ENCODE data around the gene INTS6.

Gene INTS6

GRCh38 chr13:51457086-51457815 lies 4.4 kb upstream of the INTS6 start:
- DNase-seq (ENCODE audit: extremely low read depth in 1 of 2, low read depth in 1 of 2) = no peak

- DNase-seq (ENCODE audit: extremely low read depth in 1 of 2, low read depth in 1 of 2) = no peak
Observed at GRCh38 chr13:51456510-51456909, 3.7 kb upstream of the INTS6 start.

- DNase-seq (ENCODE audit: extremely low read depth in 1 of 2, low read depth in 1 of 2) = no peak
Observed at GRCh38 chr13:51455532-51455931, 2.7 kb upstream of the INTS6 start.

GRCh38 chr13:51453959-51454703 lies 1.3 kb upstream of the INTS6 start:
- DNase-seq (ENCODE audit: extremely low read depth in 1 of 2, low read depth in 1 of 2) = peak in 1 of 2 donors; percentile 34

GRCh38 chr13:51453207-51453958 lies 547 bp upstream of the INTS6 start:
- DNase-seq (ENCODE audit: extremely low read depth in 1 of 2, low read depth in 1 of 2) = peak; percentile 58 to 64

GRCh38 chr13:51451467-51452360 lies 1.1 kb downstream of the INTS6 start:
- peak; percentile 58 to 65 for DNase-seq (ENCODE audit: extremely low read depth in 1 of 2, low read depth in 1 of 2)

- no peak for DNase-seq (ENCODE audit: extremely low read depth in 1 of 2, low read depth in 1 of 2)
Observed at GRCh38 chr13:51451134-51451466, 1.7 kb downstream of the INTS6 start.

- no peak for DNase-seq (ENCODE audit: extremely low read depth in 1 of 2, low read depth in 1 of 2)
Observed at GRCh38 chr13:51449018-51449417, 3.8 kb downstream of the INTS6 start.

GRCh38 chr13:51444922-51445321 lies 7.9 kb downstream of the INTS6 start:
- DNase-seq (ENCODE audit: extremely low read depth in 1 of 2, low read depth in 1 of 2) = no peak

GRCh38 chr13:51440381-51440780 lies 12.5 kb downstream of the INTS6 start:
- DNase-seq (ENCODE audit: extremely low read depth in 1 of 2, low read depth in 1 of 2) = no peak

- no peak for DNase-seq (ENCODE audit: extremely low read depth in 1 of 2, low read depth in 1 of 2)
Observed at GRCh38 chr13:51437550-51438127, 15.2 kb downstream of the INTS6 start.

- DNase-seq (ENCODE audit: extremely low read depth in 1 of 2, low read depth in 1 of 2) = no peak
Observed at GRCh38 chr13:51435002-51435578, 17.7 kb downstream of the INTS6 start.

GRCh38 chr13:51432576-51432975 lies 20.3 kb downstream of the INTS6 start:
- no peak for DNase-seq (ENCODE audit: extremely low read depth in 1 of 2, low read depth in 1 of 2)

- no peak for DNase-seq (ENCODE audit: extremely low read depth in 1 of 2, low read depth in 1 of 2)
Observed at GRCh38 chr13:51426982-51427381, 25.9 kb downstream of the INTS6 start.

- no peak for DNase-seq (ENCODE audit: extremely low read depth in 1 of 2, low read depth in 1 of 2)
Observed at GRCh38 chr13:51425410-51426042, 27.3 kb downstream of the INTS6 start.

- DNase-seq (ENCODE audit: extremely low read depth in 1 of 2, low read depth in 1 of 2) = no peak
Observed at GRCh38 chr13:51423766-51424165, 29.1 kb downstream of the INTS6 start.

GRCh38 chr13:51422484-51422883 lies 30.4 kb downstream of the INTS6 start:
- no peak for DNase-seq (ENCODE audit: extremely low read depth in 1 of 2, low read depth in 1 of 2)

- DNase-seq (ENCODE audit: extremely low read depth in 1 of 2, low read depth in 1 of 2) = no peak
Observed at GRCh38 chr13:51420681-51421490, 31.9 kb downstream of the INTS6 start.
